ENCODE results near the gene TBCD.

The TBCD gene

GRCh38 chr17:82803606-82804005, 51.7 kb downstream of the TBCD start:
- DNase-seq (ENCODE audit: low read depth, low spot score): no peak
- Histone ChIP-seq H3K4me3 (ENCODE audit: low read length) (no peak overlapping the region), H3K27ac (ENCODE audit: low read length) (no peak overlapping the region), H3K36me3 (ENCODE audit: control insufficient read depth, insufficient read depth, low read length) (peaks cover 32% of the 10 kb centered on the region), H3K9me3 (ENCODE audit: control insufficient read depth, insufficient read depth, low read length) (no peaks in the 10 kb centered on the region), H3K4me1 (ENCODE audit: control insufficient read depth, insufficient read depth, low read length) (no peaks in the 10 kb centered on the region; the same call in 1 of the 2 replicates), H3K27me3 (ENCODE audit: control insufficient read depth, insufficient read depth, low read length) (no peaks in the 10 kb centered on the region)
- no CpG with 5 or more reads among the region's 15 CpGs for WGBS (ENCODE audit: insufficient coverage, insufficient read length)

- WGBS (ENCODE audit: insufficient coverage, insufficient read length): no CpG with 5 or more reads among the region's 27 CpGs
- Histone ChIP-seq H3K4me1 (ENCODE audit: control insufficient read depth, insufficient read depth, low read length) (no peaks in the 10 kb centered on the region; the same call in 1 of the 2 replicates), H3K27ac (ENCODE audit: low read length) (no peak overlapping the region), H3K4me3 (ENCODE audit: low read length) (no peak overlapping the region), H3K27me3 (ENCODE audit: control insufficient read depth, insufficient read depth, low read length) (no peaks in the 10 kb centered on the region), H3K36me3 (ENCODE audit: control insufficient read depth, insufficient read depth, low read length) (peaks cover 38% of the 10 kb centered on the region), H3K9me3 (ENCODE audit: control insufficient read depth, insufficient read depth, low read length) (no peaks in the 10 kb centered on the region)
- no peak for DNase-seq (ENCODE audit: low read depth, low spot score)
These were observed 52.8 kb downstream of the TBCD start for GRCh38 chr17:82804442-82805191.

DNA sequence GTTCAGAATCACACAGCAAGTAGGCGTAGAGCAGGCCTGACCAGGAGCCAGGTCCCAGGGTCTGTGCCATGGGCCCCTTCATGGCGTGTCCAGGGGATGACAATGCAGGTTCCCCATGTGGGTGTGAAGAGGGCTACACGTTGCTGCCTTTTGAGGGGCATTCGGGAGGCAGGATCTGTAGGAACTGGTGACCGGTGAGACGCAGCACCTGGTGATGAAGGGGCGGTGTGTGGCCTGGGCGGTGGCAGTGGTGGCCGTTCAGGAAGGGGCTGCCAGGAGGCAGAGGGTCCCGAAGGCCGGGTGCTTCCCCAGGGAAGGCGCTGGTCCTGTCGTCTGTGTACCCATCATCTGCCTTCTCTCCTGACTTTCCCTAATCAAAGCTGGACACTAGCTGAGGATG, 53.4 kb downstream of the TBCD start:
- H3K27ac ChIP-seq (ENCODE audit: low read length): no peak overlapping the region
- WGBS (ENCODE audit: insufficient coverage, insufficient read length): no CpG with 5 or more reads among the region's 13 CpGs
- H3K9me3 ChIP-seq (ENCODE audit: control insufficient read depth, insufficient read depth, low read length): no peaks in the 10 kb centered on the region
- H3K36me3 ChIP-seq (ENCODE audit: control insufficient read depth, insufficient read depth, low read length): peaks cover 34% of the 10 kb centered on the region
- DNase-seq (ENCODE audit: low read depth, low spot score): no peak
- no peaks in the 10 kb centered on the region; the same call in 1 of the 2 replicates for H3K4me1 ChIP-seq (ENCODE audit: control insufficient read depth, insufficient read depth, low read length)
- no peak overlapping the region for H3K4me3 ChIP-seq (ENCODE audit: low read length)
- no peaks in the 10 kb centered on the region for H3K27me3 ChIP-seq (ENCODE audit: control insufficient read depth, insufficient read depth, low read length)

GRCh38 chr17:82805823-82806222, 54.0 kb downstream of the TBCD start:
- peaks cover 33% of the 10 kb centered on the region for H3K36me3 ChIP-seq (ENCODE audit: control insufficient read depth, insufficient read depth, low read length)
- no peak overlapping the region for H3K27ac ChIP-seq (ENCODE audit: low read length)
- H3K9me3 ChIP-seq (ENCODE audit: control insufficient read depth, insufficient read depth, low read length): no peaks in the 10 kb centered on the region
- no peak overlapping the region for H3K4me3 ChIP-seq (ENCODE audit: low read length)
- WGBS (ENCODE audit: insufficient coverage, insufficient read length): no CpG with 5 or more reads among the region's 19 CpGs
- DNase-seq (ENCODE audit: low read depth, low spot score): no peak
- H3K27me3 ChIP-seq (ENCODE audit: control insufficient read depth, insufficient read depth, low read length): no peaks in the 10 kb centered on the region
- no peaks in the 10 kb centered on the region; the same call in 1 of the 2 replicates for H3K4me1 ChIP-seq (ENCODE audit: control insufficient read depth, insufficient read depth, low read length)

DNA sequence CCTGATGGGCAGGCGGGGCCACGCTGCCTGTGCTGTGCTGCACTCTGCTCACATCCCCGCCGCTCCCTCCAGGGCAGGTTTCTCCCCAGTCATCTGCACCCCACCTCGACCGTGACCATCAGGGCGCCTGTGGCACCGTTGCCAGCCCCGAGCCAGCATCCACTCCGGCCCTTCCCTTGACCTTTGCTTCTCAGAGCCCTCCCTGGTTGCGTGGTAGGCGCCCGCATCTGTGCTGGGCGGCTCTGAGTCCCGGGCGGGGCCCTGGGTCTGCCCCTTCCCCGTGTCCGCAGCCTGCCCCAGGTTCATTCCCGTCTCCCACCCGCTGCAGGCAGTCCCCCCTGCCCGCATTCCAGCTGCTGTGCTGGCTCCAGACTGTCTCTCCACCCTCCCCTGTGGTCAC, 54.8 kb downstream of the TBCD start:
- no peak for DNase-seq (ENCODE audit: low read depth, low spot score)
- no peak overlapping the region for H3K27ac ChIP-seq (ENCODE audit: low read length)
- no CpG with 5 or more reads among the region's 21 CpGs for WGBS (ENCODE audit: insufficient coverage, insufficient read length)
- H3K4me3 ChIP-seq (ENCODE audit: low read length): no peak overlapping the region
- no peaks in the 10 kb centered on the region for H3K9me3 ChIP-seq (ENCODE audit: control insufficient read depth, insufficient read depth, low read length)
- H3K36me3 ChIP-seq (ENCODE audit: control insufficient read depth, insufficient read depth, low read length): peaks cover 33% of the 10 kb centered on the region
- no peaks in the 10 kb centered on the region for H3K27me3 ChIP-seq (ENCODE audit: control insufficient read depth, insufficient read depth, low read length)
- no peaks in the 10 kb centered on the region; the same call in 1 of the 2 replicates for H3K4me1 ChIP-seq (ENCODE audit: control insufficient read depth, insufficient read depth, low read length)

DNA sequence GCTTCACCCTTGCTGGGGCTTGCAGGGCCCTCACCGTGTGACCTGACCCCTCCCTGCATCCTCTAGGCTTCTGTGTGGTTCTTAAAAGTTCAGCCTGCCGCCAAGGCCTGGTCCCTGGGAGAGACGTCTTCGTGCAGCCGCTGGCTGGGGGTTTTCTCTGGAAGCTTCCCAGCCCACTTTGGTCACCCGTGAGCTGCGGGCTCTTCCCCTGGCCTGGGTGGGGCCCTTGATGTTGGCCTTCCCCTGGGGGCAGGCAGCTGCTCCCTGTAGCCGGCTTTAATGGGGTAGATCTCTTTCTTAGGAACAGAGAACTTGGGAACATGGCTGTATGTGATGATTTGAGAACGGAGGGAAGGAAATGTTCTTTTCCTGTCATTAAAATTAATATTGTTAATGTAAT, 55.2 kb downstream of the TBCD start:
- Histone ChIP-seq H3K4me3 (ENCODE audit: low read length) (no peak overlapping the region), H3K36me3 (ENCODE audit: control insufficient read depth, insufficient read depth, low read length) (peaks cover 36% of the 10 kb centered on the region), H3K27me3 (ENCODE audit: control insufficient read depth, insufficient read depth, low read length) (no peaks in the 10 kb centered on the region), H3K4me1 (ENCODE audit: control insufficient read depth, insufficient read depth, low read length) (no peaks in the 10 kb centered on the region; the same call in 1 of the 2 replicates), H3K27ac (ENCODE audit: low read length) (no peak overlapping the region), H3K9me3 (ENCODE audit: control insufficient read depth, insufficient read depth, low read length) (no peaks in the 10 kb centered on the region)
- WGBS (ENCODE audit: insufficient coverage, insufficient read length): no CpG with 5 or more reads among the region's 9 CpGs
- DNase-seq (ENCODE audit: low read depth, low spot score): no peak

DNA sequence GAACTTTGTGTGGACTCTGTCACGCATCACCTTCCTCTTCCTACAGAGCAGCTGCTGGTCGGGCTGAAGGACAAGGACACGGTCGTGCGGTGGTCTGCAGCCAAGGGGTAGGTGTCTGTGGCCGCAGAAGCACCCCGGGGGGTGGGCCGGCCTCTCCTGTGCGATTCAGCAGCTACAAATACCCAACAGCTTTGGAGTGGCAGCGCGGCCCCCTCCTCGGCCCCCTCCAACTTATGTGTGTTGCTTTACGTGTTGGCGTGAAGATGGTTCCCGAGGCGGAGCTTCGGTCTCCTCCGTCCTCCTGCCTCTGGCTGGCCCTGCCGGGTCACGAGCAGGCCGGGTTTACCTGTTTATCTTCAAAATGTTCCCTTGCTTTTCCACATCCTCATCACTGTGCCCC, 55.7 kb downstream of the TBCD start:
- no peak overlapping the region for H3K4me3 ChIP-seq (ENCODE audit: low read length)
- WGBS (ENCODE audit: insufficient coverage, insufficient read length): no CpG with 5 or more reads among the region's 21 CpGs
- H3K4me1 ChIP-seq (ENCODE audit: control insufficient read depth, insufficient read depth, low read length): no peaks in the 10 kb centered on the region; the same call in 1 of the 2 replicates
- H3K27me3 ChIP-seq (ENCODE audit: control insufficient read depth, insufficient read depth, low read length): no peaks in the 10 kb centered on the region
- H3K27ac ChIP-seq (ENCODE audit: low read length): no peak overlapping the region
- H3K9me3 ChIP-seq (ENCODE audit: control insufficient read depth, insufficient read depth, low read length): no peaks in the 10 kb centered on the region
- no peak for DNase-seq (ENCODE audit: low read depth, low spot score)
- peaks cover 37% of the 10 kb centered on the region for H3K36me3 ChIP-seq (ENCODE audit: control insufficient read depth, insufficient read depth, low read length)

GRCh38 chr17:82808006-82808405, 56.1 kb downstream of the TBCD start:
- no peak for DNase-seq (ENCODE audit: low read depth, low spot score)
- no CpG with 5 or more reads among the region's 8 CpGs for WGBS (ENCODE audit: insufficient coverage, insufficient read length)
- Histone ChIP-seq H3K9me3 (ENCODE audit: control insufficient read depth, insufficient read depth, low read length) (no peaks in the 10 kb centered on the region), H3K4me3 (ENCODE audit: low read length) (no peak overlapping the region), H3K4me1 (ENCODE audit: control insufficient read depth, insufficient read depth, low read length) (no peaks in the 10 kb centered on the region; the same call in 1 of the 2 replicates), H3K27me3 (ENCODE audit: control insufficient read depth, insufficient read depth, low read length) (no peaks in the 10 kb centered on the region), H3K27ac (ENCODE audit: low read length) (no peak overlapping the region), H3K36me3 (ENCODE audit: control insufficient read depth, insufficient read depth, low read length) (peaks cover 37% of the 10 kb centered on the region)

DNA sequence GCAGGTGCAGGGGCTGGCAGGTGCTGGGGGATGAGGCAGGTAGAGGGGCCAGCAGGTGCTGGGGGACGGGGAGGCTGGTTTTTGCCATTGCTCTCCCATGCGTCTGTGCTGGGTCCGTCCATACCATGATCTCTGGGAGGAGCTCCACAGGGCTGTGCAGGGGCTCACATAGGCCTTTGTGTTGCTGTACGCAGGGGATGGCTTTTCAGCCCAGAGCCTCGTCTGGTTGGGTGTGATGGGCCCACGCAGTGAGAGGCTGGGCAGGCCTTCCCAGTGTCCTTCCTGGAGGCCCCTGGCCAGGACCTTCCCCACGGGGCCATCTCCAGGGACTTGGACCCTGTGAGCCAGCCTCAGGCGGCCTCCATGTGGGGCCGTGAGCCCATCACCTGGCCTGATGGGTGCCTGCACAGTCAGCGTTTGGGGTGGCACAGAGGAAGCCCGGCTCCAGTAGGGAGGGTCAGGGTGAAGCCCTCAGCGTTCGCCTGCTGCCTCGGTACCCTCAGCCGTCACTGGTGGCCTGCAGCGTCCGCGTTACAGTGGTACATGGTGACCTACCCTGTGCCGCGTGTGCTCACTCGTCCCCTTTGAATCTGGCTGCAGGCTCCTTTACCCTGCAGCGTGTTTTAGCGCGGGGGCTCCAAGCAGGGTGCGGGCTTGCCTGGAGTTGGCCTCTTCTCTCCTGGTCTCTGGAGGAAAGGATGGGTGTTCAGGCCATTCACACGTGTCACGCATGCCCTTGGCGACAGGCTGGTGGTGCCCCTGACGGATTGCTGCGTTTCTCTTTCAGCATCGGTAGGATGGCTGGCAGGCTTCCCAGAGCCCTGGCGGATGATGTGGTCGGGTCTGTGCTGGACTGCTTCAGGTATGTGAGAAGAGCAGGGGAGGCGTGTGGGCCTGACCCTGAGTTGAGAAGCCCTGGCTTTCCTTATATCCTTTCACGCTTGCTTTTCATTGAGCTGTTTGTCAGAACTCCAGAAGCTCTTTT, 57.3 kb downstream of the TBCD start:
- Histone ChIP-seq H3K9me3 (ENCODE audit: control insufficient read depth, insufficient read depth, low read length) (no peaks in the 10 kb centered on the region), H3K4me3 (ENCODE audit: low read length) (no peak overlapping the region), H3K36me3 (ENCODE audit: control insufficient read depth, insufficient read depth, low read length) (peaks cover 37% of the 10 kb centered on the region), H3K27ac (ENCODE audit: low read length) (no peak overlapping the region), H3K27me3 (ENCODE audit: control insufficient read depth, insufficient read depth, low read length) (no peaks in the 10 kb centered on the region), H3K4me1 (ENCODE audit: control insufficient read depth, insufficient read depth, low read length) (no peaks in the 10 kb centered on the region; the same call in 1 of the 2 replicates)
- WGBS (ENCODE audit: insufficient coverage, insufficient read length): no CpG with 5 or more reads among the region's 35 CpGs
- no peak for DNase-seq (ENCODE audit: low read depth, low spot score)

DNA sequence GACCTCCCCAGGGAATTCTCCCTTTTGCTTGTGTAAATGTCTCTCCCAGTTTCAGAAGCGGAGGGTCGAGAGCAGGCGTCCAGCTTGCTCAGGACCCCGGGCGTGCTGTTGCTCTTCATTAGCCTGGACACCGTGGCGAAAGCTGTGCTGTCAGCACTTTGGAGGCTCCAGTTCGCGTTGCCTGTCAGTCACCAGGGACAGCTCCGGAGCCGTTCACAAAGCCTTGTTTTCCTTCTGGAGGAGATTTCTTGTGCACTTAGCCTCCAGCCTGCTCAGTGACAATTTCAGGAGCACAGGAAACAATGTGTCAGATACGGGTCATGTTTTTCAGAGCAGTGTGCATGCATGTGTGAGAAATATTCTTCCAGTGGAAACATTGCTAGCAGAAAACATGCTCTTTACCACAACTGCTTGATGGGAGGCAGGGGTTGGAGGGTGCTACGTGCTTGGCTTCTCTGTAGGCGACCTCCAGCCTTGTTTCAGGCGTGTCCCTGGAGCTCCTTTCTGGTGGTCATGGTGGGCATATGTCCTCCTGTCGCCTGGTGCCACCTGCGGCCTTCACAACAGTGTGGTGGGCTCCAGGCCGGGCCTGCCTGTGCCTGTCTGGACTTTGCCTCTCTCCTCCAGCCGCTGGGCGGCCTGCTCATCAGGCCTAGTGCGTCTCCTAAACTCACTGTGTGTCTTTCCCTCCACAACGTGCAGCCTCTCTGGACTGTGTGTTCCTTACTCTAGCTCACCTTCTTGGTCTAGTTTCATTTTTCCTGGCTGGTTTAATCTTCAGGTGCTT, 59.0 kb downstream of the TBCD start:
- Histone ChIP-seq H3K36me3 (ENCODE audit: control insufficient read depth, insufficient read depth, low read length) (peaks cover 41% of the 10 kb centered on the region), H3K27ac (ENCODE audit: low read length) (no peak overlapping the region), H3K27me3 (ENCODE audit: control insufficient read depth, insufficient read depth, low read length) (no peaks in the 10 kb centered on the region), H3K4me3 (ENCODE audit: low read length) (no peak overlapping the region), H3K4me1 (ENCODE audit: control insufficient read depth, insufficient read depth, low read length) (no peaks in the 10 kb centered on the region; the same call in 1 of the 2 replicates), H3K9me3 (ENCODE audit: control insufficient read depth, insufficient read depth, low read length) (no peaks in the 10 kb centered on the region)
- no peak for DNase-seq (ENCODE audit: low read depth, low spot score)
- no CpG with 5 or more reads among the region's 22 CpGs for WGBS (ENCODE audit: insufficient coverage, insufficient read length)

All from iPS DF 6.9 (cell line).